Measurements from ENCODE around the gene IFIT2. TPM values are rescaled to one million over a fixed set of nuclear protein-coding genes. Genes with fewer than 3 reads are reported as not detected.

Gene IFIT2
- total and polyA plus RNA-seq, 9 donors: 5.0 to 9.6 (median 7.4) TPM

GRCh38 chr10:89294721-89295239, 7.1 kb upstream of the IFIT2 start:
- no peak for DNase-seq
- Histone ChIP-seq H3K27ac (ENCODE audit: low read length) (no peak overlapping the region), H3K27me3 (ENCODE audit: control insufficient read depth, insufficient read depth, low read length) (no peaks in the 10 kb centered on the region), H3K4me1 (ENCODE audit: control insufficient read depth, insufficient read depth, low read length) (peaks cover 9% of the 10 kb centered on the region), H3K4me3 (ENCODE audit: low read length) (no peak overlapping the region), H3K36me3 (ENCODE audit: control insufficient read depth, insufficient read depth, low read length) (no peaks in the 10 kb centered on the region), H3K9me3 (replicated peaks; ENCODE audit: control insufficient read depth, low read depth, low read length) (peaks cover 2% of the 10 kb centered on the region)
- 100% methylated on average over 2 of the region's 3 CpGs for WGBS (ENCODE audit: insufficient coverage)

DNA sequence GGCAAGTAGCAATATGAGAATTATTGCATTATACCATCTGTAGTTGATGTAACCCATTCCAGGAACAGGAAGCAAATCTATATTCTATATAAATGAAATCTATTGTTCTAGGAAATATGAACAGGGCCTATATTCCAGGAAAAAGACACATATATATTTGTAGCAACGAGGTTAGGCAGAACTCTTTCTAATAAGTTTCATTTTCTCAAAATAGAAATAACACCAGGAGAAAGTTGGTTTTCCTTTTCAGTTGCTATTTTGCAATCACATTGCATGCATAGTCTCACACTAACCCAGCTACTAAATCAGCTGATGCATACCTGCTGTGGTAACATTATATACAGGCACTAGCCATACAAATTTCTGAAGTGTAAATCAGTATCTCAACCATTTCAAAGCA, 6.2 kb upstream of the IFIT2 start:
- peaks cover 9% of the 10 kb centered on the region for H3K4me1 ChIP-seq (ENCODE audit: control insufficient read depth, insufficient read depth, low read length)
- peak overlapping the region; percentile 64 for H3K27ac ChIP-seq (ENCODE audit: low read length)
- H3K36me3 ChIP-seq (ENCODE audit: control insufficient read depth, insufficient read depth, low read length): no peaks in the 10 kb centered on the region
- no CpG with 5 or more reads among the region's 1 CpG for WGBS (ENCODE audit: insufficient coverage)
- H3K27me3 ChIP-seq (ENCODE audit: control insufficient read depth, insufficient read depth, low read length): no peaks in the 10 kb centered on the region
- no peak for DNase-seq
- H3K4me3 ChIP-seq (ENCODE audit: low read length): no peak overlapping the region
- peaks cover 2% of the 10 kb centered on the region for H3K9me3 ChIP-seq (replicated peaks; ENCODE audit: control insufficient read depth, low read depth, low read length)

GRCh38 chr10:89296220-89296648, 5.6 kb upstream of the IFIT2 start:
- Histone ChIP-seq H3K27ac (ENCODE audit: low read length) (peak overlapping the region; percentile 64), H3K4me3 (ENCODE audit: low read length) (no peak overlapping the region), H3K9me3 (replicated peaks; ENCODE audit: control insufficient read depth, low read depth, low read length) (peaks cover 2% of the 10 kb centered on the region), H3K36me3 (ENCODE audit: control insufficient read depth, insufficient read depth, low read length) (no peaks in the 10 kb centered on the region), H3K4me1 (ENCODE audit: control insufficient read depth, insufficient read depth, low read length) (peaks cover 14% of the 10 kb centered on the region), H3K27me3 (ENCODE audit: control insufficient read depth, insufficient read depth, low read length) (no peaks in the 10 kb centered on the region)
- DNase-seq: peak; percentile 77
- WGBS (ENCODE audit: insufficient coverage): no CpG with 5 or more reads among the region's 5 CpGs

GRCh38 chr10:89297356-89297755, 4.5 kb upstream of the IFIT2 start:
- Histone ChIP-seq H3K27ac (ENCODE audit: low read length) (no peak overlapping the region), H3K36me3 (ENCODE audit: control insufficient read depth, insufficient read depth, low read length) (no peaks in the 10 kb centered on the region), H3K4me1 (ENCODE audit: control insufficient read depth, insufficient read depth, low read length) (peaks cover 19% of the 10 kb centered on the region), H3K27me3 (ENCODE audit: control insufficient read depth, insufficient read depth, low read length) (no peaks in the 10 kb centered on the region), H3K4me3 (ENCODE audit: low read length) (no peak overlapping the region), H3K9me3 (replicated peaks; ENCODE audit: control insufficient read depth, low read depth, low read length) (peaks cover 2% of the 10 kb centered on the region)
- DNase-seq: no peak
- 100% methylated on average over 2 of the region's 4 CpGs for WGBS (ENCODE audit: insufficient coverage)

- peaks cover 21% of the 10 kb centered on the region for H3K4me1 ChIP-seq (ENCODE audit: control insufficient read depth, insufficient read depth, low read length)
- peaks cover 2% of the 10 kb centered on the region for H3K9me3 ChIP-seq (replicated peaks; ENCODE audit: control insufficient read depth, low read depth, low read length)
- DNase-seq: no peak
- no peaks in the 10 kb centered on the region for H3K27me3 ChIP-seq (ENCODE audit: control insufficient read depth, insufficient read depth, low read length)
- H3K27ac ChIP-seq (ENCODE audit: low read length): no peak overlapping the region
- 100% methylated on average over 1 of the region's 5 CpGs for WGBS (ENCODE audit: insufficient coverage)
- no peak overlapping the region for H3K4me3 ChIP-seq (ENCODE audit: low read length)
- H3K36me3 ChIP-seq (ENCODE audit: control insufficient read depth, insufficient read depth, low read length): no peaks in the 10 kb centered on the region
Measured at GRCh38 chr10:89297791-89298190, 4.1 kb upstream of the IFIT2 start.

DNA sequence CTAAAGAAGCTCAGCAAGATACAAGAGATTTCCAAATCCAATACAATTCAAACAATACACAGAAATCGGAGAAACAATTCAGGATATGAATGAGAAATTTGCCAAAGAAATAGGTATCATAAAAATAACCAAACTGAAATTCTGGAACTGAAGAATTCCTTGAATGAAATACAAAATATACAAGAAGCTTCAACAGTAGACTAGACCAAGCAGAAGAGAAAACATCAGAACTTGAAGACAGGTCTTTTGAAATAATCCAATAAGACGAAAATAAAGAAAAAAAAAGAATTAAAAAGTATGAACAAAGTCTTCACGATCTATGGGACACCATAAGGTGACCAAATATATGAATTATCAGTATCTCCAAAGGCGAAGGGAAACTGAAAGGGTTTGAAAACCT, 2.8 kb upstream of the IFIT2 start:
- Histone ChIP-seq H3K9me3 (replicated peaks; ENCODE audit: control insufficient read depth, low read depth, low read length) (peaks cover 2% of the 10 kb centered on the region), H3K4me1 (ENCODE audit: control insufficient read depth, insufficient read depth, low read length) (peaks cover 29% of the 10 kb centered on the region), H3K4me3 (ENCODE audit: low read length) (no peak overlapping the region), H3K27ac (ENCODE audit: low read length) (no peak overlapping the region), H3K27me3 (ENCODE audit: control insufficient read depth, insufficient read depth, low read length) (no peaks in the 10 kb centered on the region), H3K36me3 (ENCODE audit: control insufficient read depth, insufficient read depth, low read length) (no peaks in the 10 kb centered on the region)
- no CpG with 5 or more reads among the region's 4 CpGs for WGBS (ENCODE audit: insufficient coverage)
- no peak for DNase-seq

- DNase-seq: peak; percentile 80
- no CpG with 5 or more reads among the region's 2 CpGs for WGBS (ENCODE audit: insufficient coverage)
- Histone ChIP-seq H3K27ac (ENCODE audit: low read length) (peak overlapping the region; percentile 99), H3K4me3 (ENCODE audit: low read length) (peak overlapping the region; percentile 42), H3K36me3 (ENCODE audit: control insufficient read depth, insufficient read depth, low read length) (peaks cover 5% of the 10 kb centered on the region), H3K4me1 (ENCODE audit: control insufficient read depth, insufficient read depth, low read length) (peaks cover 32% of the 10 kb centered on the region), H3K27me3 (ENCODE audit: control insufficient read depth, insufficient read depth, low read length) (no peaks in the 10 kb centered on the region), H3K9me3 (replicated peaks; ENCODE audit: control insufficient read depth, low read depth, low read length) (peaks cover 2% of the 10 kb centered on the region)
Measured at GRCh38 chr10:89301232-89301631, 614 bp upstream of the IFIT2 start.

GRCh38 chr10:89302625-89303024, 779 bp downstream of the IFIT2 start:
- WGBS (ENCODE audit: insufficient coverage): 20% methylated on average over 1 of the region's 3 CpGs
- Histone ChIP-seq H3K36me3 (ENCODE audit: control insufficient read depth, insufficient read depth, low read length) (peaks cover 16% of the 10 kb centered on the region), H3K9me3 (replicated peaks; ENCODE audit: control insufficient read depth, low read depth, low read length) (peaks cover 2% of the 10 kb centered on the region), H3K27ac (ENCODE audit: low read length) (peak overlapping the region; percentile 99), H3K4me1 (ENCODE audit: control insufficient read depth, insufficient read depth, low read length) (peaks cover 27% of the 10 kb centered on the region), H3K4me3 (ENCODE audit: low read length) (peak overlapping the region; percentile 42), H3K27me3 (ENCODE audit: control insufficient read depth, insufficient read depth, low read length) (no peaks in the 10 kb centered on the region)
- no peak for DNase-seq

DNA sequence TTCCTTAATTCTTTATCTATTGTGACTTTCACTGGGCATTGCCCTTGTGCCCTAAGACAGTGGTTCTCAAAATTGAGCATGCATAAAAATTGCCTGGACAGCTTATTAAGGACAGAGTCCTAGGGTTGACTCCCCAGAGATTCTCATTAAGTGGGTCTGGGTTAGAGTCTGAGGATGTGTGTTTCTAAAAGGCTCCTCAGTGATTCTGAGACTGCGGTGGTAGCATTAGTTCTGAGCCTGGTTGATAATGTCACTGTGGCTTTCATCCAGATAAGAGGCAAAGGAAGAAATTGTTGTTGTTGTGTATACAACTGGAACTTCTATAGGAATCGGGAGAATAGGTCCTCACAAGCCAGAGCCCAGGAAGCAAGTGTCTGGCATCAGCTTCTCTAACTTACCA, 1.3 kb downstream of the IFIT2 start:
- WGBS (ENCODE audit: insufficient coverage): 80% methylated on average over 1 of the region's 2 CpGs
- DNase-seq: no peak
- peaks cover 26% of the 10 kb centered on the region for H3K4me1 ChIP-seq (ENCODE audit: control insufficient read depth, insufficient read depth, low read length)
- H3K9me3 ChIP-seq (replicated peaks; ENCODE audit: control insufficient read depth, low read depth, low read length): peaks cover 2% of the 10 kb centered on the region
- H3K4me3 ChIP-seq (ENCODE audit: low read length): peak overlapping the region; percentile 42
- H3K27me3 ChIP-seq (ENCODE audit: control insufficient read depth, insufficient read depth, low read length): no peaks in the 10 kb centered on the region
- H3K36me3 ChIP-seq (ENCODE audit: control insufficient read depth, insufficient read depth, low read length): peaks cover 19% of the 10 kb centered on the region
- peak overlapping the region; percentile 99 for H3K27ac ChIP-seq (ENCODE audit: low read length)

- Histone ChIP-seq H3K4me3 (ENCODE audit: low read length) (peak overlapping the region; percentile 42), H3K36me3 (ENCODE audit: control insufficient read depth, insufficient read depth, low read length) (peaks cover 22% of the 10 kb centered on the region), H3K4me1 (ENCODE audit: control insufficient read depth, insufficient read depth, low read length) (peaks cover 26% of the 10 kb centered on the region), H3K9me3 (replicated peaks; ENCODE audit: control insufficient read depth, low read depth, low read length) (peaks cover 2% of the 10 kb centered on the region), H3K27me3 (ENCODE audit: control insufficient read depth, insufficient read depth, low read length) (no peaks in the 10 kb centered on the region), H3K27ac (ENCODE audit: low read length) (peak overlapping the region; percentile 99)
- WGBS (ENCODE audit: insufficient coverage): 50% methylated on average over 3 of the region's 4 CpGs
- no peak for DNase-seq
Measured at GRCh38 chr10:89304026-89304425, 2.2 kb downstream of the IFIT2 start.

GRCh38 chr10:89304446-89304845, 2.6 kb downstream of the IFIT2 start:
- H3K36me3 ChIP-seq (ENCODE audit: control insufficient read depth, insufficient read depth, low read length): peaks cover 22% of the 10 kb centered on the region
- peaks cover 26% of the 10 kb centered on the region for H3K4me1 ChIP-seq (ENCODE audit: control insufficient read depth, insufficient read depth, low read length)
- H3K4me3 ChIP-seq (ENCODE audit: low read length): peak overlapping the region; percentile 42

More at GRCh38 chr10:89304446-89304845, 2.6 kb downstream of the IFIT2 start:
- no peaks in the 10 kb centered on the region for H3K9me3 ChIP-seq (replicated peaks; ENCODE audit: control insufficient read depth, low read depth, low read length)
- peak overlapping the region; percentile 99 for H3K27ac ChIP-seq (ENCODE audit: low read length)
- no peak for DNase-seq
- no peaks in the 10 kb centered on the region for H3K27me3 ChIP-seq (ENCODE audit: control insufficient read depth, insufficient read depth, low read length)
- WGBS (ENCODE audit: insufficient coverage): no CpG with 5 or more reads among the region's 2 CpGs

Data from muscle of leg (tissue), 11 donors.